GM12878 (cell line): ENCODE measurements around the gene UBE2E1. TPM values are rescaled to one million over a fixed set of nuclear protein-coding genes. Genes with fewer than 3 reads are reported as not detected.

Experiments
- ATAC-seq: fragments of 200-7000 bp; cut with Tn5 transposase; 3 replicates; pipeline ENCODE4 v1.9.1; 2020; ENCODE audit warnings: mild to moderate bottlenecking, moderate library complexity
- BruUV-seq: library from RNA; stranded (reverse); fragments of 400-500 nt; replicated peaks from 2 replicates; lab custom pipeline; 2021; lab: Mats Ljungman, UMichigan
- CTCF ChIA-PET: fragments of 300-600 bp; sonication (Branson Sonifier 250); formaldehyde crosslinking; extraction: SDS; loops from one replicate; lab custom pipeline; 2021; ENCODE audit warnings: inconsistent platforms; lab: Yijun Ruan, JAX
- POLR2A ChIA-PET: fragments of 350-600 bp; formaldehyde crosslinking; extraction: SDS; loops from one replicate; lab custom pipeline; 2021; ENCODE audit warnings: inconsistent platforms; lab: Charles Lee
- RAD21 ChIA-PET: fragments of 300-600 bp; sonication (Branson Sonifier 250); formaldehyde crosslinking; loops from one replicate; lab custom pipeline; 2023; ENCODE audit warnings: antibody characterized with exemption; ENCODE audit not compliant: unreplicated experiment; lab: Charles Lee
- SMC1A ChIA-PET: fragments of 300-600 bp; sonication (Branson Sonifier 250); formaldehyde crosslinking; loops from one replicate; lab custom pipeline; 2023; ENCODE audit not compliant: unreplicated experiment, uncharacterized antibody; lab: Charles Lee
- DNase-seq: peaks from one replicate; pipeline ENCODE4 v3.0.0-alpha.2; 2011; ENCODE audit warnings: low read depth, low spot score
- FAIRE-seq: peaks from 3 replicates; lab custom pipeline; 2011; peaks lifted over from hg19 to GRCh38; lab: Jason Lieb, UNC
- H2AFZ ChIP-seq: 2 replicates; pipeline ENCODE4 v1.6.0; 2011; ENCODE audit warnings: low read depth, low read length, control low read depth; ENCODE audit not compliant: control insufficient read depth
- H3K27ac ChIP-seq: 2 replicates; pipeline ENCODE4 v1.5.1; 2011; ENCODE audit warnings: control low read depth; ENCODE audit not compliant: control insufficient read depth, insufficient read depth
- H3K27me3 ChIP-seq, 2 experiments: replicated peaks in 1 of 2; 2 replicates each; pipeline versions ENCODE4 v1.6.0 to v1.6.1; 2011; ENCODE audit warnings: low read length in 1 of 2; ENCODE audit not compliant: control insufficient read depth in 2 of 2, insufficient read depth in 2 of 2
- H3K36me3 ChIP-seq, 2 experiments: 2 replicates each; pipeline ENCODE4 v1.5.1; 2011; ENCODE audit warnings: low read length in 1 of 2; ENCODE audit not compliant: control insufficient read depth in 2 of 2, insufficient read depth in 2 of 2
- H3K4me1 ChIP-seq: 2 replicates; pipeline ENCODE4 v1.6.1; 2011; ENCODE audit warnings: mild to moderate bottlenecking, low read length, moderate library complexity, mixed read lengths; ENCODE audit not compliant: control insufficient read depth, insufficient read depth
- H3K4me2 ChIP-seq: 2 replicates; pipeline ENCODE4 v1.6.0; 2011; ENCODE audit warnings: control low read depth; ENCODE audit not compliant: control insufficient read depth, insufficient read depth
- H3K4me3 ChIP-seq: fragments of 200-600 bp; sonication (generic); 2 replicates; pipeline ENCODE4 v1.5.1; 2016
- H3K79me2 ChIP-seq: 2 replicates; pipeline ENCODE4 v1.6.0; 2011; ENCODE audit warnings: low read length; ENCODE audit not compliant: control insufficient read depth, insufficient read depth
- H3K9ac ChIP-seq: 2 replicates; pipeline ENCODE4 v1.8.0; 2011; ENCODE audit warnings: low read length, control low read depth, mixed read lengths; ENCODE audit not compliant: control insufficient read depth, insufficient read depth
- H3K9me3 ChIP-seq: replicated peaks from 3 replicates; pipeline ENCODE4 v1.5.1; 2011; ENCODE audit warnings: mild to moderate bottlenecking, low read length; ENCODE audit not compliant: control insufficient read depth, insufficient read depth
- H4K20me1 ChIP-seq: 2 replicates; pipeline ENCODE4 v1.6.0; 2011; ENCODE audit not compliant: control insufficient read depth, insufficient read depth
- CHD4 ChIP-seq: fragments of 200-600 bp; sonication (generic); IDR thresholded peaks from 2 replicates; pipeline ENCODE4 v1.6.1; 2016; ENCODE audit warnings: mild to moderate bottlenecking
- CREB1 ChIP-seq: IDR thresholded peaks from 2 replicates; pipeline ENCODE4 v1.6.1; 2012; ENCODE audit warnings: low read depth, mild to moderate bottlenecking, inconsistent platforms
- DPF2 ChIP-seq: fragments of 450-650 bp; IDR thresholded peaks from 2 replicates; pipeline ENCODE4 v1.6.1; 2017; ENCODE audit warnings: mild to moderate bottlenecking
- GABPA ChIP-seq: IDR thresholded peaks from 2 replicates; pipeline ENCODE4 v1.6.1; 2014; ENCODE audit warnings: antibody characterized with exemption, low read depth, mild to moderate bottlenecking, inconsistent platforms
- IRF4 ChIP-seq: IDR thresholded peaks from 2 replicates; pipeline ENCODE4 v1.6.1; 2011; ENCODE audit warnings: low read depth, low read length
- POLR2A ChIP-seq: IDR thresholded peaks from 2 replicates; pipeline ENCODE4 v1.6.1; 2011; ENCODE audit warnings: low read depth, mild to moderate bottlenecking, low read length
- STAT1 ChIP-seq: fragments of 450-650 bp; conservative IDR thresholded peaks from 2 replicates; pipeline ENCODE4 v1.6.1; 2014; ENCODE audit warnings: antibody characterized with exemption, mild to moderate bottlenecking
- USF2 ChIP-seq: IDR thresholded peaks from 2 replicates; pipeline ENCODE4 v1.6.1; 2011; ENCODE audit warnings: low read depth, low read length, improper control_type of control experiment, borderline replicate concordance
- WRNIP1 ChIP-seq: IDR thresholded peaks from 2 replicates; pipeline ENCODE4 v1.6.1; 2011; ENCODE audit warnings: low read depth, low read length, improper control_type of control experiment, borderline replicate concordance
- ZBTB40 ChIP-seq: fragments of 450-650 bp; IDR thresholded peaks from 2 replicates; pipeline ENCODE4 v1.6.1; 2016; ENCODE audit warnings: mild to moderate bottlenecking, moderate library complexity, borderline replicate concordance
- WGBS: methylation state at CpG from one replicate; pipeline ENCODE4 v1.1.6; 2016; ENCODE audit warnings: low lambda C conversion rate; ENCODE audit not compliant: insufficient replicate concordance, insufficient coverage; ENCODE audit errors: missing lambda C conversion rate; 5-methylcytosine and 5-hydroxymethylcytosine counted together
- in situ Hi-C: fragments of 300-500 bp; cut with MboI; formaldehyde crosslinking; loops from 9 replicates; pipeline ENCODE4 v1.14.3; 2018; ENCODE audit warnings: mixed read lengths
- intact Hi-C: fragments of 100-400 bp; cut with micrococcal nuclease; formaldehyde crosslinking; loops from one replicate; pipeline ENCODE4 v1.14.2; 2022; ENCODE audit not compliant: unreplicated experiment
- polyA plus RNA-seq, 11 experiments: library from polyadenylated mRNA; depleted of rRNA in 4 of 11; unstranded in 6 of 11; stranded (reverse) in 5 of 11; fragments of >200 nt; fragmentation: Nextera tagmentation in 4 of 11; fragmentation: Illumina TruSeq in 1 of 11; extraction: Ambion mirVana in 4 of 11; extraction: Trizol in 1 of 11; gene quantifications; 1 replicate in 1 of 11; 2 replicates in 10 of 11; pipeline versions ENCODE4 v1.2.1 to v1.2.3, GENCODE V29; 2011 to 2016; ENCODE audit warnings: inconsistent platforms in 2 of 11, missing spikeins in 2 of 11, low read depth in 1 of 11
- total RNA-seq, 4 experiments: library from RNA; depleted of rRNA in 3 of 4; stranded (reverse); fragments of >200 nt in 3 of 4; fragmentation: Illumina TruSeq in 1 of 4; extraction: Trizol in 1 of 4; gene quantifications; 2 replicates each; pipeline versions ENCODE4 v1.2.1 to v1.2.3, GENCODE V29; 2013 to 2021

Gene UBE2E1
- total and polyA plus RNA-seq, 10 of the 15 experiments (the other 5 are each of a cell fraction or from before 2014, with no cell fraction given): 18.7 to 425 (median 147) TPM

- Histone ChIP-seq H3K4me2 (no peak overlapping the region), H3K4me1 (peaks cover 21% of the 10 kb centered on the region), H2AFZ (no peak overlapping the region), H3K36me3 (no peaks in the 10 kb centered on the region), H4K20me1 (no peaks in the 10 kb centered on the region), H3K9ac (no peak overlapping the region), H3K9me3 (no peaks in the 10 kb centered on the region), H3K27me3 (no peaks in the 10 kb centered on the region), H3K79me2 (no peaks in the 10 kb centered on the region), H3K27ac (no peak overlapping the region), H3K4me3 (no peak overlapping the region)
- ATAC-seq: no peak
- ChIA-PET RAD21 (interaction anchor here (1.1 kb wide), 1 partner anchor 107 kb away, joined by 3 read pairs; no protein-coding TSS in a partner anchor), SMC1A (interaction anchor here (0.7 to 1.9 kb wide), 4 partner anchors 20 to 238 kb away, joined by 3 to 6 read pairs (median 4); no protein-coding TSS in a partner anchor), CTCF (interaction anchor here (1.0 kb wide), 1 partner anchor 261 kb away, joined by 3 read pairs; no protein-coding TSS in a partner anchor), POLR2A (no interaction called here)
- TF ChIP-seq DPF2 (no peak), CHD4 (no peak), ZBTB40 (no peak), WRNIP1 (no peak), CREB1 (no peak), STAT1 (no peak), GABPA (no peak), POLR2A (no peak), USF2 (no peak), IRF4 (no peak)
- in situ Hi-C loops: no loop called here
- no peak for DNase-seq
- BruUV-seq: no TSS peak
- intact Hi-C loops: no loop called here
- WGBS: 82% methylated on average over 3 of the region's 3 CpGs
- FAIRE-seq: no peak
These were observed 49.4 kb upstream of the UBE2E1 start for GRCh38 chr3:23756206-23756840.
